Uterine smooth muscle cell (primary cell): ENCODE data around the gene ZNF365. TPM values are rescaled to one million over a fixed set of nuclear protein-coding genes. Genes with fewer than 3 reads are reported as not detected.

Experiments
- total RNA-seq: library from RNA; depleted of rRNA; stranded (reverse); fragments of >200 nt; gene quantifications from 2 replicates; pipeline ENCODE4 v1.2.3, GENCODE V29; 2014

Gene ZNF365, protein sequence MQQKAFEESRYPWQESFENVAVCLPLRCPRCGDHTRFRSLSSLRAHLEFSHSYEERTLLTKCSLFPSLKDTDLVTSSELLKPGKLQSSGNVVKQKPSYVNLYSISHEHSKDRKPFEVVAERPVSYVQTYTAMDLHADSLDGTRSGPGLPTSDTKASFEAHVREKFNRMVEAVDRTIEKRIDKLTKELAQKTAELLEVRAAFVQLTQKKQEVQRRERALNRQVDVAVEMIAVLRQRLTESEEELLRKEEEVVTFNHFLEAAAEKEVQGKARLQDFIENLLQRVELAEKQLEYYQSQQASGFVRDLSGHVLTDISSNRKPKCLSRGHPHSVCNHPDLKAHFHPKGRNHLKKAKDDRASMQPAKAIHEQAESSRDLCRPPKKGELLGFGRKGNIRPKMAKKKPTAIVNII
- 6.1 and 9.0 TPM in 2 replicates for total RNA-seq

DNA sequence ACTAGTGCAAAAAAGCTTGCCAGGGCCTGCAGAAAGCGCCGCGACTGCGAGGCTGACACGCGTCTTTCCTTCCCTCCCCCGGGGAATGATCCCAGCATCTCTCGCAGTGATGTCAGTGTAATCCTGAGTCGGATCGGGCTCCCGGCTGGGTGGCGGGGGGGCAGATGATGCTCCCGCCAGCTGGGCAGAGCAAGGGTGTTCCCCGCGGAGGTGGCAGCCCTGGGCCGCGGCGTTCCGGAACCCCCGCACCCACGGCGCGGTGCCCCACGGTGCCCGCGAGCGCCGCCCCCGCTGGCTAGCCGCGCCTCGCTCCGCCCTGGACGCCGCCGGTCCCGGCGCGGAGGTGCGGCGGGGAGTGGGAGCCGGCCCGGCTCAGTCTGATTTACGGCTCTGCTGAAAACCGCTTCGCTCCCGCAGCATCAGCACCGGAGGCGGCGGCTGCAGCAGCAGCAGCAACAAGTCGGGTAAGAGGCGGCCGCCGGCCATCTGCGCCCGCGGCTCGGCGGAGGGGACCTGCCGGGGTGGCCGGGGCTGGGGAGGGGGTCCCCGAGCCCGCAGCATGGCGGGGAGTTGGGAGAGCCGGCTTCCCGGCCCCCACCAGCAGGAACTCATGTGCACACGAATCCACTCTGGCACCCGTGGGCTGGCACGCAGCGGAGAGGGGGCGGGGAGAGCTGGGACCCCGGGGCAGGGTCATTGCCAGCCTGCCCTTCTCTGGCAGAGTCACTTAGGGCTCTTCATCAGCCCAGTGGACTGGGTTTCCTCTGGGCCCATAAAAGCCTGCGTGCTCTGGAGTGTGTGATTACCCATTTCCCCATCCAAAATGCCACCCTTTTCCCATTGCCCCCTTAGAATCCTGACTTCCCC, at the start of gene ZNF365:
TSS of gene ZNF365 (plus strand) at position 375 of the 867 bp plus-strand sequence. CDS start 1,825 bp downstream, outside the sequence.

Other genes starting within 250 kb of the ZNF365 start
- 4.6 and 6.3 TPM in 2 replicates for gene RTKN2, start 105.5 kb upstream of the ZNF365 start, total RNA-seq